Astrocyte of the hippocampus (primary cell): ENCODE data around the gene SHROOM3.
"Not testable (repeated sequence)": the region's sequence is repeated elsewhere in the genome, so short reads cannot be mapped to it uniquely, and the experiment has no call there.

ENCODE experiments used
- DNase-seq: peaks from one replicate; pipeline ENCODE4 v3.0.0; 2011; ENCODE audit warnings: low read depth, low spot score

The SHROOM3 gene

GRCh38 chr4:76718831-76719230, 283.8 kb downstream of the SHROOM3 start:
- DNase-seq = no peak

GRCh38 chr4:76720121-76720520, 285.1 kb downstream of the SHROOM3 start:
- no peak for DNase-seq

- not testable (repeated sequence) for DNase-seq
Observed at GRCh38 chr4:76722146-76722545, 287.1 kb downstream of the SHROOM3 start.

GRCh38 chr4:76722838-76723237, 287.8 kb downstream of the SHROOM3 start:
- DNase-seq = no peak

- no peak for DNase-seq
Observed at GRCh38 chr4:76723373-76723772, 288.3 kb downstream of the SHROOM3 start.

- DNase-seq = peak; percentile 66
Observed at GRCh38 chr4:76723924-76724323, 288.9 kb downstream of the SHROOM3 start.

GRCh38 chr4:76725039-76725438, 290.0 kb downstream of the SHROOM3 start:
- DNase-seq = no peak

- DNase-seq = no peak
Observed at GRCh38 chr4:76726176-76726575, 291.1 kb downstream of the SHROOM3 start.

GRCh38 chr4:76726631-76727030, 291.6 kb downstream of the SHROOM3 start:
- no peak for DNase-seq

GRCh38 chr4:76727934-76728333, 292.9 kb downstream of the SHROOM3 start:
- not testable (repeated sequence) for DNase-seq

GRCh38 chr4:76729460-76729859, 294.4 kb downstream of the SHROOM3 start:
- no peak for DNase-seq

- no peak for DNase-seq
Observed at GRCh38 chr4:76729980-76730379, 295.0 kb downstream of the SHROOM3 start.

GRCh38 chr4:76732246-76732645, 297.2 kb downstream of the SHROOM3 start:
- DNase-seq = no peak

- DNase-seq = no peak
Observed at GRCh38 chr4:76733068-76733771, 298.2 kb downstream of the SHROOM3 start.

GRCh38 chr4:76736414-76736813, 301.4 kb downstream of the SHROOM3 start:
- DNase-seq = no peak

- DNase-seq = no peak
Observed at GRCh38 chr4:76737180-76737579, 302.2 kb downstream of the SHROOM3 start.

GRCh38 chr4:76737771-76738085, 302.7 kb downstream of the SHROOM3 start:
- DNase-seq = no peak

- peak; percentile 82 for DNase-seq
Observed at GRCh38 chr4:76738086-76738931, 303.3 kb downstream of the SHROOM3 start.

GRCh38 chr4:76740192-76740591, 305.2 kb downstream of the SHROOM3 start:
- DNase-seq = no peak

GRCh38 chr4:76740866-76741662, 306.0 kb downstream of the SHROOM3 start:
- no peak for DNase-seq

- no peak for DNase-seq
Observed at GRCh38 chr4:76741663-76742020, 306.6 kb downstream of the SHROOM3 start.

GRCh38 chr4:76744241-76744921, 309.4 kb downstream of the SHROOM3 start:
- peak; percentile 75 for DNase-seq
